A673 (cell line): ENCODE results near the gene FCRL1. TPM values are rescaled to one million over a fixed set of nuclear protein-coding genes. Genes with fewer than 3 reads are reported as not detected.

Experiments used
- BruUV-seq: library from RNA; stranded (reverse); fragments of 400-500 nt; replicated peaks from 2 replicates; lab custom pipeline; 2021; lab: Mats Ljungman, UMichigan
- CTCF ChIA-PET: fragments of 300-600 bp; sonication (Branson Sonifier 250); formaldehyde crosslinking; loops from one replicate; lab custom pipeline; 2022; ENCODE audit warnings: antibody characterized with exemption; lab: Charles Lee
- POLR2A ChIA-PET: fragments of 300-600 bp; sonication (Branson Sonifier 250); formaldehyde crosslinking; loops from one replicate; lab custom pipeline; 2022; ENCODE audit warnings: antibody characterized with exemption; ENCODE audit not compliant: low non-redundant PET; lab: Charles Lee
- DNase-seq: peaks from one replicate; pipeline ENCODE4 v3.0.0-alpha.2; 2015; ENCODE audit warnings: low spot score
- H3K27ac ChIP-seq: fragments of 200-600 bp; sonication (generic); 2 replicates; pipeline ENCODE4 v1.5.1; 2016; ENCODE audit warnings: mixed run types, low read depth, mild to moderate bottlenecking, mixed read lengths, antibody characterized with exemption, low read length; ENCODE audit not compliant: poor library complexity, severe bottlenecking
- H3K27me3 ChIP-seq: fragments of 200-600 bp; sonication (generic); replicated peaks from 2 replicates; pipeline ENCODE4 v1.6.1; 2017; ENCODE audit warnings: mixed run types, low read depth, mild to moderate bottlenecking, mixed read lengths, antibody characterized with exemption, low read length; ENCODE audit not compliant: insufficient read depth, poor library complexity
- H3K36me3 ChIP-seq: fragments of 200-600 bp; sonication (generic); 2 replicates; pipeline ENCODE4 v1.6.1; 2016; ENCODE audit warnings: mixed run types, mild to moderate bottlenecking, mixed read lengths, antibody characterized with exemption, low read length; ENCODE audit not compliant: insufficient read depth, poor library complexity, severe bottlenecking
- H3K4me1 ChIP-seq: fragments of 200-600 bp; sonication (generic); 2 replicates; pipeline ENCODE4 v1.6.1; 2017; ENCODE audit warnings: mixed run types, mild to moderate bottlenecking, mixed read lengths, antibody characterized with exemption, low read length; ENCODE audit not compliant: insufficient read depth, poor library complexity, severe bottlenecking
- H3K4me3 ChIP-seq: fragments of 200-600 bp; sonication (generic); 2 replicates; pipeline ENCODE4 v1.5.1; 2016; ENCODE audit warnings: low read depth, mixed run types, mild to moderate bottlenecking, mixed read lengths, low read length; ENCODE audit not compliant: poor library complexity, severe bottlenecking
- H3K9me3 ChIP-seq: fragments of 200-600 bp; sonication (generic); 2 replicates; pipeline ENCODE4 v1.6.1; 2016; ENCODE audit warnings: mixed run types, low read depth, mild to moderate bottlenecking, mixed read lengths, antibody characterized with exemption, low read length; ENCODE audit not compliant: poor library complexity, severe bottlenecking
- EZH2 ChIP-seq: fragments of 200-600 bp; sonication (generic); IDR thresholded peaks from 2 replicates; pipeline ENCODE4 v1.6.1; 2017; ENCODE audit warnings: borderline replicate concordance, low read depth, mild to moderate bottlenecking, mixed read lengths, antibody characterized with exemption, low read length; ENCODE audit not compliant: poor library complexity, severe bottlenecking
- intact Hi-C: fragments of 100-400 bp; cut with micrococcal nuclease; formaldehyde crosslinking; loops from one replicate; pipeline ENCODE4 v1.10.0; 2022; ENCODE audit not compliant: unreplicated experiment
- total RNA-seq: library from RNA; stranded (reverse); gene quantifications from 2 replicates; pipeline ENCODE4 v1.2.3, GENCODE V29; 2021
- TF ChIP-seq, protein P1 (sequence below): fragments of 300-800, 200-600 bp; sonication (generic); conservative IDR thresholded peaks from 2 replicates; pipeline ENCODE4 v1.5.1; 2017; ENCODE audit warnings: low read depth, mild to moderate bottlenecking, antibody characterized with exemption, low read length, moderate library complexity, mixed read lengths

Gene FCRL1
- total RNA-seq, 1 experiment from 2014 or later = not detected

DNA sequence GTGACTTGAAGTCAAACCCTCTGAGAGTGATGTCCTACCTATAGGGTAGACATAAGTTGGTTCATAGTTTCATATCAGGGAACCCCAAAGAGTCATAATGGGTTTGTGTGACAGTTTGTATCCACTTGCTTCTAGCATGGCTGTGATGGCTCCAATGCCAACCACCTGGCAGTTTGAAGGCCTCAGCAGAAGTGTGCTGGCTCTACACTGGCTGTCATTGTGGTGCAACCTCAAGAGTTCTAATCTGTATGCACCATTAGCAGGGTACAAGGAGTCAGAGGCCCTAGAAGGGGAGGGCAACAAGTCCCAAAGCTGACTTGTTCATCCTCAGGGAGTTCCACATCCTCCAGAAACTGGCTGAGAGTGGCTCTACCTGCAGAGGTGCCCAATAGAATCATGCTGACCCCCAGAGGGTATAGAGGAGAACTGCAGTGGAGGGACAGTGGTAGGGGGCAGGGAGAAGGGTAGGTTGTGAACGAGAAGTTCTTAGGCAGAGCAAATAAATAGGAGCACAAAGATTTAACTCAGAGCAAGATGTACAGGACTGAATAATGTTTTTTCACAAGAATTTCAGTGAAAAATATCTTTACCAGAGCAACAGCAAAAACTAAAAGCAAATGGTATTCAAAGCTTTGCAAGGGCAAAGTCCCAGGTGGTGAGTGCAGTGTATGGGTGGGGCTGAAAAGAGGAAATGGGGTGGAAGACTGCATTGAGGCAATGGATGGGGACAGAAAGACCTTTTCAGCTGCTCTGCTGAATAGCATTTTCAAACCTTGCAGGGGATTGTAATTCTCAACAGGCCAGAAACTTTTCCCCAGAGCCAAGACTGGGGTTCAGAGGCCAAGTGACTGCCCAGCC is 46.2 kb downstream of the FCRL1 start:
- Histone ChIP-seq H3K36me3 (no peaks in the 10 kb centered on the region), H3K4me1 (peaks cover 19% of the 10 kb centered on the region), H3K4me3 (no peak overlapping the region), H3K9me3 (no peaks in the 10 kb centered on the region), H3K27me3 (no peaks in the 10 kb centered on the region), H3K27ac (no peak overlapping the region)
- BruUV-seq = no TSS peak
- peak; percentile 35 for DNase-seq
- TF ChIP-seq, protein P1, sequence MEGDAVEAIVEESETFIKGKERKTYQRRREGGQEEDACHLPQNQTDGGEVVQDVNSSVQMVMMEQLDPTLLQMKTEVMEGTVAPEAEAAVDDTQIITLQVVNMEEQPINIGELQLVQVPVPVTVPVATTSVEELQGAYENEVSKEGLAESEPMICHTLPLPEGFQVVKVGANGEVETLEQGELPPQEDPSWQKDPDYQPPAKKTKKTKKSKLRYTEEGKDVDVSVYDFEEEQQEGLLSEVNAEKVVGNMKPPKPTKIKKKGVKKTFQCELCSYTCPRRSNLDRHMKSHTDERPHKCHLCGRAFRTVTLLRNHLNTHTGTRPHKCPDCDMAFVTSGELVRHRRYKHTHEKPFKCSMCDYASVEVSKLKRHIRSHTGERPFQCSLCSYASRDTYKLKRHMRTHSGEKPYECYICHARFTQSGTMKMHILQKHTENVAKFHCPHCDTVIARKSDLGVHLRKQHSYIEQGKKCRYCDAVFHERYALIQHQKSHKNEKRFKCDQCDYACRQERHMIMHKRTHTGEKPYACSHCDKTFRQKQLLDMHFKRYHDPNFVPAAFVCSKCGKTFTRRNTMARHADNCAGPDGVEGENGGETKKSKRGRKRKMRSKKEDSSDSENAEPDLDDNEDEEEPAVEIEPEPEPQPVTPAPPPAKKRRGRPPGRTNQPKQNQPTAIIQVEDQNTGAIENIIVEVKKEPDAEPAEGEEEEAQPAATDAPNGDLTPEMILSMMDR = peak; percentile 47
- TF ChIP-seq EZH2 = no peak
- ChIA-PET CTCF (no interaction called here), POLR2A (no interaction called here)
- intact Hi-C loops = loop anchor here (5.0 to 10.0 kb wide), 2 partner anchors 174 to 351 kb away; a partner anchor contains a TSS

DNA sequence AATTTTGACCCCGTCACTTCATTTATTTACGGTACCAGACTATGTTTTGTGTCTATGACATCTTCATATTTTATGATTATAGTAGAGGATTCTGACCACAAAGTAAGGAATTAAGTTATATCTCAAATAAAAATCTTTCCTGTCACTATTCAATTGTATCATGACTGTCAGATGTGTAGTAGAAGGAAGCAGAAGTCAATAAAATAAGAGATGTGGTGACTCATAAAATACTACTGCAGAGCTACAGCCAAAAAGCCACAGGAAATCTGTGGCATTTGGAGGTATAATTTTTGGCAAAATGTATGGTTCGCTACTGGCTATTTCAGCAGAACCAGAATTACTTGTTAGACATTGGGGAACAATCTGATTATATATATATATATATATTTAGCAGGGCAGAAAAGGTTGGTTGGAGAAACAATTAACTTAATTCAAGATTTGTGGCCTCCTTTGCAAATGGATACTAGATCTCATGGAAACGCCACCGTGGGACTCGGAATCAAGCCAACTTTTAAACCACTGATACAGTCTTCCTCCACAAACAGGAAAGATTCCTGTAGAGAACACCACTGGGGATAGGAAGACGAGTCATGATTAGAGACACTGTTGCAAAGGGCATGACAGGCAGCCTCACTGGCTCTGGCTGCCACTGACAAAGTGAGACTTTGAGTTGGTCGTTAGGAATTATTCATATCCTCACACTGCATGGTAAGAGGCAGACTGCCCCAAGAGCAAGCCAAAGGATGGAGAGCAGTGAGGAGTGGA is 48.1 kb downstream of the FCRL1 start:
- ChIA-PET POLR2A (interaction anchor here (0.7 kb wide), 1 partner anchor 311 kb away, joined by 6 read pairs; no protein-coding TSS in a partner anchor), CTCF (no interaction called here)
- Histone ChIP-seq H3K27ac (no peak overlapping the region), H3K27me3 (no peaks in the 10 kb centered on the region), H3K4me1 (peaks cover 19% of the 10 kb centered on the region), H3K4me3 (no peak overlapping the region), H3K9me3 (no peaks in the 10 kb centered on the region), H3K36me3 (no peaks in the 10 kb centered on the region)
- TF ChIP-seq, protein P1 = no peak
- no peak for TF ChIP-seq EZH2
- intact Hi-C loops = loop anchor here (2.0 to 10.0 kb wide), 3 partner anchors 175 to 353 kb away; a partner anchor contains a TSS
- peak; percentile 96 for DNase-seq
- BruUV-seq = no TSS peak

DNA sequence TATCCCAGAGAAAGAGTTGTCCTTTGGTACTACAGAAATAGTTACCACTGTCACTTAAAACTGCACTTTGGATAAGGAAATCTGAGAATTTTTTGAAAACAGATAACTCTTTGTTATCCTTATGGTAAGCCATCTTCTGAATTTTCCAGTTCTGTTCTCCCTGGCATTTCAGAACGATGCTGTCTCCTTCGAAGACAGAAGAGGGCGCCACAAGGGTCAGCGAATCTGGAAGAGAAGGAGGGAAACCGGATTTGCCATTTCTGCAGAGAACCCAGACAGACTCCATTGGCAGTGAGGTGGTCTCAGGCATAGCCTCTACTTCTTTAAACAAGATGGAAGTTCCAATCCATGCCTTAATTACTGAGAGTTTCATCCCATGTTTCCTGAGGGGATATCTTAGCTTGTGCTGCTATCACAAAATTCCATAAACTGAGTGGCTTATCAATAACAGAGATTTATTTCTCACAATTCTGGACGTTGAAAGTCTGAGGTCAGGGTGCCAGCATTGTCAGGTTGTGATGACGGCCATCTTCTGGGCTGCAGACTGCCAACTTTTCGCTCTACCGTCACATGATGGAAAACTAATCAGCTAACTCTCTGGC is 49.4 kb downstream of the FCRL1 start:
- TF ChIP-seq, protein P1 = peak; percentile 68
- TF ChIP-seq EZH2 = no peak
- Histone ChIP-seq H3K36me3 (no peaks in the 10 kb centered on the region), H3K4me1 (peaks cover 19% of the 10 kb centered on the region), H3K27ac (no peak overlapping the region), H3K27me3 (no peaks in the 10 kb centered on the region), H3K9me3 (no peaks in the 10 kb centered on the region), H3K4me3 (no peak overlapping the region)
- peak; percentile 59 for DNase-seq
- POLR2A ChIA-PET = no interaction called here
- intact Hi-C loops = loop anchor here (2.0 to 10.0 kb wide), 3 partner anchors 177 to 354 kb away; a partner anchor contains a TSS
- BruUV-seq = no TSS peak
- CTCF ChIA-PET = no interaction called here
